ENCODE results near the gene FCRL4.

The FCRL4 gene

DNA sequence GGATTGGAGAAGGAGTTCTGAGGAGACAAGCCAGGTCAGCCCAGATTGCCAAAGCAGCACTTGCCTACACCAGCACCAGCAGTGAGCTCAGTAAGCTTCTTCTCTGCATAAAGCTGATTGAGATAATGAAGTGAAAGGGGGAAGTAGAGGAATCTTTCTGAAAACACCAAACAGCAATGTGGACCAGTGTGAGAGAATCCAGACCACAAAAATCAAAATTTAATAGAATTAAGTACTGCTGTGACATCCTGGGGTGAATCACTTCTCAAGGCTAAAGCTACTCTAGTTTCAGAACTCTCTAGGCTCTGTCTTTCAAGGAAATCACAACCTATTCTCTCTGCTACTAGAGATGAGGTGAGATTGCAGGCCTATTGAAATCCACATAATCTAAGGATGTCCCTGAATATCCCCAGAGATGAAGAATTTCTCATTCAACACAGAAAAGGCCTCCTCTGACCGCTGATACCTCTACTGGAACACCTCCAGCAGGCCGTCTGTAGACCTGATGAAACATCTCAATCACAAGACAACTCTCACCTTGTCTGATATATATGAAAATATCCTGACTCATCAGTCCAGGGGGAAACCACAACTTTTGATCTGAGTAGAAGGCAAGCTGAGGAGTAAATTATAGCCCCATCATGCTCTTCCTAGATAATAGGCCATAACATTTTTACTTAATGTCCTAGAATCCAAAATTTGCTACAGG lies at the start of gene FCRL4:
Gene FCRL4 (minus strand): TSS at position 127 of the 709 bp plus-strand sequence. CDS start 141 bp downstream, outside the sequence.
- DNase-seq (ENCODE audit: extremely low read depth, low read depth), result no peak
- TF ChIP-seq, protein P1, sequence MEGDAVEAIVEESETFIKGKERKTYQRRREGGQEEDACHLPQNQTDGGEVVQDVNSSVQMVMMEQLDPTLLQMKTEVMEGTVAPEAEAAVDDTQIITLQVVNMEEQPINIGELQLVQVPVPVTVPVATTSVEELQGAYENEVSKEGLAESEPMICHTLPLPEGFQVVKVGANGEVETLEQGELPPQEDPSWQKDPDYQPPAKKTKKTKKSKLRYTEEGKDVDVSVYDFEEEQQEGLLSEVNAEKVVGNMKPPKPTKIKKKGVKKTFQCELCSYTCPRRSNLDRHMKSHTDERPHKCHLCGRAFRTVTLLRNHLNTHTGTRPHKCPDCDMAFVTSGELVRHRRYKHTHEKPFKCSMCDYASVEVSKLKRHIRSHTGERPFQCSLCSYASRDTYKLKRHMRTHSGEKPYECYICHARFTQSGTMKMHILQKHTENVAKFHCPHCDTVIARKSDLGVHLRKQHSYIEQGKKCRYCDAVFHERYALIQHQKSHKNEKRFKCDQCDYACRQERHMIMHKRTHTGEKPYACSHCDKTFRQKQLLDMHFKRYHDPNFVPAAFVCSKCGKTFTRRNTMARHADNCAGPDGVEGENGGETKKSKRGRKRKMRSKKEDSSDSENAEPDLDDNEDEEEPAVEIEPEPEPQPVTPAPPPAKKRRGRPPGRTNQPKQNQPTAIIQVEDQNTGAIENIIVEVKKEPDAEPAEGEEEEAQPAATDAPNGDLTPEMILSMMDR (IDR thresholded peaks at IDR 0.05; ENCODE audit: low read depth, low read length), result no peak

DNA sequence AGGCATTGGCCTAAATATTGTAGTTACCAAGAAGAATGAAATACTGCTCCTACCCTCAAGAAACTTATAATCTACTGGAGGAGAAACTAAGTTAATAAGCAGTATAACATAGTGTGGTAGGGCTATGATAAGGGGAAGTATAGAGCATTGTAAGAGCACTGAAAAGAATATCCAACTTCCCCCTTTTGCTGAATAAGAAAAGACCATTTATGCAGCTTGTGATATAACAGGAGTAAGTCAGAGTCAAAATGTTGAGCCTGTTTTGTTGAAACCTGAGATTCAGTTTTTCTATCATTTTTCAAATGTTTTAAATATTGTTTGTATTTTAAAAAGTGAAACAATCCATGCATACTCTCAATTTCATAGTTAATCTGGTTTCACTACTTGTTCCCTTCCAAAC lies 48.3 kb upstream of the FCRL4 start:
- DNase-seq (ENCODE audit: extremely low read depth, low read depth), result no peak
- TF ChIP-seq, protein P1 (IDR thresholded peaks at IDR 0.05; ENCODE audit: low read depth, low read length), result no peak

DNA sequence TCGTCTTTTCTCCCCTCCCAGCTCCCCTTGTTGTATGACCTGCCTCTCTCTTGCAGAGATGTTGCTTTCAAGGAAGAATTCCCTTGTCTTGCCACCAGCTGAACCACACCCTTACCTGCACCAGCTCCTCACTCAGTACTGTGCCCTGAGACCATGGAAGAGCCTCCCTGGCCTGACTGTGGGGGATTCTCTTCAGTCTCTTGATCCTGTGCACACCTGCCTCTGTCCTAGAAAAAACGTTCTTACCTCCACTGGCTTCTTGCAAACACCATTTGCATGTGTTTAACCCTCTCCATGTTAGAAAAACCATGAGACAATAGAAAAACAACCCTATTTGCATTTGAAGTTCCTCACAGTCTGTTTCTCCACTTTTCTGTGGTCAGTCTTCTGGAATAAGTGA lies 43.3 kb upstream of the FCRL4 start:
- DNase-seq (ENCODE audit: extremely low read depth, low read depth), result no peak
- TF ChIP-seq, protein P1 (IDR thresholded peaks at IDR 0.05; ENCODE audit: low read depth, low read length), result no peak

DNA sequence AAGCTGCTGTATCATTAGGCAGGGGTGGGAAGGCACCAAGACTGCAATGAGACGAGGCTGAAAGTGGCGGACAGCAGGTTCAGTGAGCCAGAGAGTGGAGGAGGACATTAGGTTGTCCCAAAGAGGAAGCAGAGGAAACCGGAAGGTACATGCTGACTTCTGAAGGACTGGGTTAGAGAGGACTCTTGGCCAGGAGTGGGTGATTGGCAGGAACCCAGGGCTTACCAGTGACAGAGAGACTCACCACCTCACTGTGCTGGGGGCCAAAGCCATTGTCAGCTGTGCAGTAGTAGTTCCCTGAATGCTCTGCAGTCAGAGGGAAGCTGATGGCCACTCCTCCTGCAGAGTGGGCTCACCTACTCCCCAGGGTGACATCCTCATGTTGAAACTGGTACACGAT lies 41.9 kb upstream of the FCRL4 start:
- DNase-seq (ENCODE audit: extremely low read depth, low read depth), result no peak
- TF ChIP-seq, protein P1 (IDR thresholded peaks at IDR 0.05; ENCODE audit: low read depth, low read length), result no peak

DNA sequence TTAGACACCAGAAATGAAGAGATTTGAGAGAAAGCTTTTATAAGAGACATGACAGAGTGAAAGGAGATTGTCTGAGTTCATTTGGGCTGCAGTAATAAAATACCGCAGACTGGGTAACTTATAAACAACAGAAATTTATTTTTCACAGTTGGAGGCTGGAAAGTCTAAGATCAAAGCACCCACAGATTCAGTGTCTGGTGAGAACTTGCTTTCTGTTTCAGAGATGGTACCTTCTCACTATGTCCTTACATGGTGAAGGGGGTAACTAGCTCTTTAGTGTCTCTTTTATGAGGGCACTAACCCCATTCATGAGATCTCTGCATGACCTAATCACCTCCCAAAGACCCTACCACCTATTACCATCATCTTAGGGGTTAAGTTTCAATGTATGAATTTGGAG lies 30.9 kb upstream of the FCRL4 start:
- TF ChIP-seq, protein P1 (IDR thresholded peaks at IDR 0.05; ENCODE audit: low read depth, low read length), result no peak
- DNase-seq (ENCODE audit: extremely low read depth, low read depth), result no peak

DNA sequence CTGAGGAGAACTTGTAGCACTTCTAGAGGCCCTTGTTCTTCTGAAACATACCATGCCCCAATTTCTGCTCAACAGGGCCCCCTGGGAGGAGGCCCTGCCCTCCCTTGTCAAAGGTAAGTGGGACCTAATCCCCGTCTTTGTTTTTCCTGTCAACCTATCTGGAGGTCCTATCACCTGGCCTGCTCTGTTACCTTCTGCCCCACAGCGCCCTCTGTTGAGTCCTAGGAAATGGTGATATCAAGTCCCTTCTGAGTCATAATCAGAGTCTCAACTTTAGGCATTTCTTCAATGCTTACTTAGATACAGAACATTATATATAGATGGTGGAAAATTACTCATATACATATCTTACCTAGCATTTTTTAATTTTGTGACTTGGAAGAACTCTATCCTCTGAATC lies 28.2 kb upstream of the FCRL4 start:
- no peak for DNase-seq (ENCODE audit: extremely low read depth, low read depth)
- TF ChIP-seq, protein P1 (IDR thresholded peaks at IDR 0.05; ENCODE audit: low read depth, low read length), result no peak

DNA sequence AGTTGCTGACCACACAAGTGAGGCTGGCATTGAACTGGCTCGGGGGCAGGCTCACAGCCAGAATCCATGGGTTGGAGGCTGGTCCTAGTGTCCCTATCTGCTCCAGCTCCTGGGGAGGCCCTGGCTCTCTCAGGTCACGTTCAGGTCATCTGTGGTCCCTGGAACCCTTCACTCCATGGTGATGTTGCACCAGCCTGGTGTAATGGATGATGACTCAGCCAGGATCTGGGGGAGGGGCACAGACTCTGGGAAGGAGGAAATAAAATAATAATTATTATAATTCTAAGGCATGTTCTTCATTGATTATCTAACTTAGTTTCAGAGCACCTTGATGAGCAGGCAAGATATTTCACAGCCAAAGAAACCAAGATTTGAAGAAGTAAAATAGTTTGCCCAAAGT lies 26.6 kb upstream of the FCRL4 start:
- DNase-seq (ENCODE audit: extremely low read depth, low read depth), result no peak
- TF ChIP-seq, protein P1 (IDR thresholded peaks at IDR 0.05; ENCODE audit: low read depth, low read length), result no peak

Data from AG09319 (cell line).